MM.1S (cell line): ENCODE results near the gene ADARB1.

Experiments
- DNase-seq: peaks from one replicate; pipeline ENCODE4 v3.0.0-alpha.2; 2015
- H2AFZ ChIP-seq: fragments of 300-600 bp; sonication (generic); 2 replicates; pipeline ENCODE4 v1.6.0; 2016; ENCODE audit warnings: antibody characterized with exemption, low read length
- H3F3A ChIP-seq: fragments of 300-600 bp; sonication (generic); 2 replicates; pipeline ENCODE4 v1.6.1; 2016; ENCODE audit warnings: mild to moderate bottlenecking, antibody characterized with exemption, low read length, moderate library complexity, mixed read lengths; ENCODE audit not compliant: insufficient read depth
- H3K27ac ChIP-seq: fragments of 300-600 bp; sonication (generic); 2 replicates; pipeline ENCODE4 v1.5.1; 2016; ENCODE audit warnings: mild to moderate bottlenecking, low read length
- H3K27me3 ChIP-seq: fragments of 300-600 bp; sonication (generic); replicated peaks from 2 replicates; pipeline ENCODE4 v1.6.0; 2016; ENCODE audit warnings: low read length; ENCODE audit not compliant: insufficient read depth
- H3K36me3 ChIP-seq: fragments of 300-600 bp; sonication (generic); replicated peaks from 2 replicates; pipeline ENCODE4 v1.6.1; 2016; ENCODE audit warnings: mild to moderate bottlenecking, low read length, mixed read lengths; ENCODE audit not compliant: insufficient read depth
- H3K4me1 ChIP-seq: fragments of 300-600 bp; sonication (generic); 2 replicates; pipeline ENCODE4 v1.6.1; 2016; ENCODE audit warnings: low read length, mixed read lengths
- H3K4me2 ChIP-seq: fragments of 300-600 bp; sonication (generic); 2 replicates; pipeline ENCODE4 v1.6.0; 2016; ENCODE audit warnings: low read depth, low read length
- H3K4me3 ChIP-seq: fragments of 300-600 bp; sonication (generic); 2 replicates; pipeline ENCODE4 v1.5.1; 2016; ENCODE audit warnings: low read length, mixed read lengths
- H3K79me2 ChIP-seq: fragments of 300-600 bp; sonication (generic); 2 replicates; pipeline ENCODE4 v1.6.1; 2016; ENCODE audit warnings: mixed run types, low read length, mixed read lengths
- H3K9ac ChIP-seq: fragments of 300-600 bp; sonication (generic); 2 replicates; pipeline ENCODE4 v1.6.1; 2016; ENCODE audit warnings: low read length, mixed read lengths
- H3K9me2 ChIP-seq: fragments of 300-600 bp; sonication (generic); replicated peaks from 2 replicates; pipeline ENCODE4 v1.6.1; 2016; ENCODE audit warnings: mild to moderate bottlenecking, low read length, mixed read lengths; ENCODE audit not compliant: insufficient read depth
- H3K9me3 ChIP-seq: fragments of 300-600 bp; sonication (generic); replicated peaks from 2 replicates; pipeline ENCODE4 v1.6.1; 2016; ENCODE audit warnings: mild to moderate bottlenecking, low read length, mixed read lengths; ENCODE audit not compliant: insufficient read depth
- H4K20me1 ChIP-seq: fragments of 300-600 bp; sonication (generic); 2 replicates; pipeline ENCODE4 v1.6.1; 2016; ENCODE audit warnings: mild to moderate bottlenecking, low read length, moderate library complexity, mixed read lengths; ENCODE audit not compliant: insufficient read depth
- CTCF ChIP-seq: fragments of 300-600 bp; sonication (generic); IDR thresholded peaks from 2 replicates; pipeline ENCODE4 v1.5.1; 2016; ENCODE audit warnings: antibody characterized with exemption, low read length, mixed read lengths
- EZH2 ChIP-seq: fragments of 300-600 bp; sonication (generic); optimal IDR thresholded peaks from 2 replicates; pipeline ENCODE3; 2017; ENCODE audit warnings: low read depth, mild to moderate bottlenecking, antibody characterized with exemption, low read length, mixed read lengths
- EZH2phosphoT487 ChIP-seq: fragments of 300-600 bp; sonication (generic); IDR thresholded peaks from 2 replicates; pipeline ENCODE4 v1.6.1; 2018; ENCODE audit warnings: antibody characterized with exemption, low read length

ADARB1 gene

GRCh38 chr21:45105906-45106485, 31.6 kb downstream of the ADARB1 start:
- peaks cover 20% of the 10 kb centered on the region for H3K4me1 ChIP-seq
- DNase-seq, result no peak
- no peak overlapping the region for H2AFZ ChIP-seq
- no peaks in the 10 kb centered on the region for H3K9me3 ChIP-seq
- H3K79me2 ChIP-seq, result no peaks in the 10 kb centered on the region
- no peak overlapping the region for H3K4me3 ChIP-seq
- no peak overlapping the region for H3K4me2 ChIP-seq
- H4K20me1 ChIP-seq, result no peaks in the 10 kb centered on the region
- no peak overlapping the region for H3K27ac ChIP-seq
- H3K9me2 ChIP-seq, result no peaks in the 10 kb centered on the region
- peaks cover 17% of the 10 kb centered on the region for H3F3A ChIP-seq
- no peaks in the 10 kb centered on the region for H3K36me3 ChIP-seq
- H3K27me3 ChIP-seq, result peaks cover 88% of the 10 kb centered on the region
- TF ChIP-seq EZH2phosphoT487 (no peak), EZH2 (no peak), CTCF (no peak)
- H3K9ac ChIP-seq, result no peak overlapping the region

GRCh38 chr21:45108034-45108790, 33.8 kb downstream of the ADARB1 start:
- Histone ChIP-seq H3K9me2 (no peaks in the 10 kb centered on the region), H3K4me1 (peaks cover 39% of the 10 kb centered on the region), H3K4me2 (no peak overlapping the region), H2AFZ (no peak overlapping the region), H3F3A (peaks cover 17% of the 10 kb centered on the region), H3K9ac (no peak overlapping the region), H3K27ac (no peak overlapping the region), H3K9me3 (no peaks in the 10 kb centered on the region), H3K79me2 (no peaks in the 10 kb centered on the region), H3K4me3 (no peak overlapping the region), H3K36me3 (no peaks in the 10 kb centered on the region), H3K27me3 (peaks cover 86% of the 10 kb centered on the region), H4K20me1 (no peaks in the 10 kb centered on the region)
- TF ChIP-seq EZH2 (no peak), CTCF (no peak), EZH2phosphoT487 (no peak)
- no peak for DNase-seq

GRCh38 chr21:45108808-45109781, 34.7 kb downstream of the ADARB1 start:
- peak overlapping the region; percentile 77 for H3K4me2 ChIP-seq
- H3K9me2 ChIP-seq, result no peaks in the 10 kb centered on the region
- H3K9me3 ChIP-seq, result no peaks in the 10 kb centered on the region
- H2AFZ ChIP-seq, result no peak overlapping the region
- peaks cover 39% of the 10 kb centered on the region for H3K4me1 ChIP-seq
- peak overlapping the region; percentile 52; the same call in 1 of the 2 replicates for H3K27ac ChIP-seq
- H3F3A ChIP-seq, result peaks cover 17% of the 10 kb centered on the region
- H4K20me1 ChIP-seq, result no peaks in the 10 kb centered on the region
- H3K4me3 ChIP-seq, result peak overlapping the region; percentile 24
- H3K36me3 ChIP-seq, result no peaks in the 10 kb centered on the region
- no peaks in the 10 kb centered on the region for H3K79me2 ChIP-seq
- H3K9ac ChIP-seq, result no peak overlapping the region
- DNase-seq, result peak; percentile 16
- TF ChIP-seq EZH2phosphoT487, result no peak
- no peak for TF ChIP-seq CTCF
- no peak for TF ChIP-seq EZH2
- H3K27me3 ChIP-seq, result peaks cover 84% of the 10 kb centered on the region
